Stimulated activated CD8-positive, alpha-beta memory T cell treated with anti-CD3 and anti-CD28 coated beads, Interleukin-12 subunit alpha, Interleukin-12 subunit beta, amount 100 ng/mL, for 24 hours (primary cell): ENCODE results near the gene SAFB.
"Not testable (repeated sequence)": the region's sequence is repeated elsewhere in the genome, so short reads cannot be mapped to it uniquely, and the experiment has no call there.

Experiments
- DNase-seq: peaks from one replicate; pipeline ENCODE4 v3.0.0-alpha.2; 2020; ENCODE audit errors: extremely low read depth

Gene SAFB

DNA sequence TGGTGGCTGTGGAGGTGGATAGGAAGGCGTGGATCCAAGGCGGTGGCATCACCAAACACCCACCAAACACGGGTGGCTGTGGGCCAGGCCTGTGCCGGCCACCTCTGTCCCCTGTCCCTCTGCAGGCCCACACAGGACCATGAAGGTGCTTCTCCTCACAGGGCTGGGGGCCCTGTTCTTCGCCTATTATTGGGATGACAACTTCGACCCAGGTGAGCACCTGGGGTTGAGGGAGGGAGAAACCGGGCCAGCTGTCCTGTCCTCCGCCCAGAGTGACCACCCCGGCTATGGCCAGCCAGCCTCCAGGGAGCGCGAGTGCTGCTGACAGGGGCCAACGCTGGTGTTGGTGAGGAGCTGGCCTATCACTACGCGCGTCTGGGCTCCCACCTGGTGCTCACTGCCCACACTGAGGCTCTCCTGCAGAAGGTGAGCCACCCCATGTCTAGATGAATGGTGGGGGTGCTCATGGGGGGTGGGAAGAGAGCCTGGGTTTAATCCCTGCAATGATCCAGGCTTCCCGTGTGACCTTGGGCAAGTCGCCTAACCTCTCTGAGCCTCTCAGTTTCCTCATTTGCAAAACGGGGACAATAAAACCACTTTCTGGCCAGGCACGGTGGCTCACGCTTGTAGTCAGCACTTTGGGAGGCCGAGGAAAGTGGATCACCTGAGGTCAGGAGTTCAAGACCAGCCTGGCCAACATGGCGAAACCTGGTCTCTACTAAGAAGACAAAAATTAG, 62.0 kb downstream of the SAFB start:
- DNase-seq = no peak

DNA sequence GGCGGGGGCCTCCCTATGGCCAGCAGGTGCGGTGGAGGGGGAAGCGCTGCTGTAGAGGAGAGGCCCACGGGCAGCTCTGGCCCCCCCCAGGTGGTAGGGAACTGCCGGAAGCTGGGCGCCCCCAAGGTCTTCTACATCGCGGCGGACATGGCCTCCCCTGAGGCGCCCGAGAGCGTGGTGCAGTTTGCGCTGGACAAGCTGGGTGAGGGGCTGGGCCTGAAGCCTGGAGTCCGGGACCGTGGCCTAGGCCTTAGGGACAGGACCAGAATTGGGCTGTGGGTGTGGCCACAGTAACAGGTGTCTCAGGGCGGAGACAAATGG, 63.4 kb downstream of the SAFB start:
- no peak for DNase-seq

GRCh38 chr19:5686647-5687359, 63.9 kb downstream of the SAFB start:
- DNase-seq = peak; percentile 99

DNA sequence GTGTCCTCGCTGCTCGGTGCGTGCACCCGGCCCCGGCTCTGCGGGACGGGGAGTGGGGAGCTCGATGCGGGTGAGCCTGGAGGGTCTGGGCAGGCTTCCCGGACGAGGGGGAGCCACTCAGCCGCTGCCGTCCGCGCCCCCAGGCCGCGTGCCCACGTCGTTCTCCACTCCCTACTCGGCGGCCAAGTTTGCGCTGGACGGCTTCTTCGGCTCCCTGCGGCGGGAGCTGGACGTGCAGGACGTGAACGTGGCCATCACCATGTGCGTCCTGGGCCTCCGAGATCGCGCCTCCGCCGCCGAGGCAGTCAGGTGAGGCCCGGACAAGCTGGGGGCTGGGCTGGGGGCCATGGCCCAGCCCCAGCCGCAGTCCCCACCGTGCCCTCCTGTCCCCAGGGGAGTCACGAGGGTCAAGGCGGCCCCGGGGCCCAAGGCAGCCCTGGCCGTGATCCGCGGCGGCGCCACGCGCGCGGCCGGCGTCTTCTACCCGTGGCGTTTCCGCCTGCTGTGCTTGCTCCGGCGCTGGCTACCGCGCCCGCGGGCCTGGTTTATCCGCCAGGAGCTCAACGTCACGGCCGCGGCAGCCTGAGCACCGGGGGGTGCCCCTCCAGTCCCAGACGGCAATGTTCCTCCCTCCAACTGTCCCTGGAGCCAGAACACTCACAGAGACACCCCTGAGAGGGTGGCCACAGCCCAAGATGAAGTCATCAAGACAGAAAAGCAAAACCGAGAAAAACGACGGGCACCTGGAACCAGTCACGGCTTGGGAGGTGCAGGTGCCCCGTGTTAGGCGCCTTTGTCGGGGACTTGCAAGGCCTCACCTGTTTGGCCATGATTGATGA, 64.7 kb downstream of the SAFB start:
- DNase-seq = no peak

- DNase-seq = not testable (repeated sequence)
Measured at GRCh38 chr19:5688262-5688881, 65.5 kb downstream of the SAFB start.

DNA sequence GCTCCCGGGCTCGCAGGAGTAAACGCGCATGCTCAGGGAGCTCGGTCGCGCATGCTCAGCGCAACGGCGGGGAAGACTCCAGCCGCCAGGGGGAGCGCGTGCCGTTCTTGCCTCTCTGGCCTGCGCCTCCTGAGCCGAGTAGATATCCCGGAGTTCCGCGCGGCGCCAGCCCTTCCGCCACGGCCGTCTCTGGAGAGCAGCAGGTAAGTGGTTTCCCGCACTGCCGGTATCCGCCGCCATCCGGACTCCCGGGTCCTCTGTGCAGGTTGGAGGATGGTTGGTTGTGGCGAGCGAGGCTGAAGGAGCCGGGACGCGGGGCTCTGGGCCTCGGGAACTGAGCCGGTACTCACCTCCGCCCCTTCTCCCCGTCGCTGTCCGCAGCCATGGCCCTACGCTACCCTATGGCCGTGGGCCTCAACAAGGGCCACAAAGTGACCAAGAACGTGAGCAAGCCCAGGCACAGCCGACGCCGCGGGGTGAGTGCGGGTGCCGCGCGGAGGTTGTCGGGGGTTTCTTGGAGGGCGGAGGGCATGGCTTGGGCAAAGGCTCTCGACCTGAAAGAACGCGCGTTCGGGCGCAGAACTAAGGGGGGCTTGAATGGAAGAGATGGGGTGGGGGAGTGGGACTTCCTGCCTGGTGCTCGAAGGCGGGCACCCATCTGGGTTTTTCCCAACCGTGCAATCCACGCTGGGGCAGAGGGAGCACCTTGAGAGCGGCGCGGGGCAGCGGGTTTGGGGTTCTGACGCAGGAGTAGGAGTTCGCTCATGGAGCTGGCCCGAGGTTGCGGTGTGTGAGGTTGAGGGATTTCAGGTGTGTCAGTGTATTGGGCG, 67.5 kb downstream of the SAFB start, which contains the start of gene RPL36:
TSS of gene RPL36 (plus strand) at position 171 of the 830 bp plus-strand sequence. CDS start at position 384, 213 bp downstream.
- peak; percentile 96 for DNase-seq

GRCh38 chr19:5690955-5691821, 68.3 kb downstream of the SAFB start:
- no peak for DNase-seq

DNA sequence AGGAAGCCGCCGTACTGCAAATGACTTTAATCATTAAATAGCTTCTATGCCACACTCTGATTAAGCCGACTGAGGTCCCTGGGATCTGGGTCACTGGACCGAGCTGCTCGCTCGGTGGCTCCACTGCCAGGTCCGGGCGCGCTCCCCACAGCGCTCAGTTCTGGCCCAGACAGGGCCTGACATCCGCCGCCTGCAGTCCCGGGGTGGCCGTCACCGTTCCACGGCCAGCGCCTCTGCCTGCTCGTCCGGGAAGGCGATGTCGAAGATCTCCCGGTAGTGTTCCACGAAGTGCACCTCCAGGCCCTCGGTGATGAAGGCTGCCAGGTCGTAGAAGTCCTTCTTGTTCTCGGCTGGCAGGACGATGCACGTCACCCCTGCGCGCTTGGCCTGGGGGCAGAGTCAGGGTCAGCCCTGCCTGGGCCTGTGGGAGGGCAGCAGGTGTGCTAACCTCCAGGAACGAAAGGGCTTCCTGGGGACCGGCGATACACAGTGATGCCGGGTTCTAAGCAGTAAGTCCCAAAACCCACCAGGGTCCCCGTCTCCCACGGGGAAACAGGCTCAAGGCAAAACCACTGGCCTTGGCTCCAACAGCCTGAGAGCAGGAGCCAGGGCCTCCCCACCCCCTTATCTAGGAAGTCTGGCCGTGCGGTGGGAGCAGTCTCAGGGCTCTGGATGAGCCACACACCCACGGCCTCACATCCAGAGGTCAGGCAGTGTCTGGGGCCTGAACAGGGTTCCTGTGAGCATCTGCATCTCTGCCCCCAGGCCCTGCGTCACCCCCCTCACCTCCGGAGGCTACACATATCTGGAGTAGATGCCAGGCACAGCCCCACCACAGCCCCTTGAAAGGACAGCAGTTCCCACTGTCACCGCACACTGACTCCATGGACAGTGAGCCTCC, 69.2 kb downstream of the SAFB start:
- DNase-seq = no peak

DNA sequence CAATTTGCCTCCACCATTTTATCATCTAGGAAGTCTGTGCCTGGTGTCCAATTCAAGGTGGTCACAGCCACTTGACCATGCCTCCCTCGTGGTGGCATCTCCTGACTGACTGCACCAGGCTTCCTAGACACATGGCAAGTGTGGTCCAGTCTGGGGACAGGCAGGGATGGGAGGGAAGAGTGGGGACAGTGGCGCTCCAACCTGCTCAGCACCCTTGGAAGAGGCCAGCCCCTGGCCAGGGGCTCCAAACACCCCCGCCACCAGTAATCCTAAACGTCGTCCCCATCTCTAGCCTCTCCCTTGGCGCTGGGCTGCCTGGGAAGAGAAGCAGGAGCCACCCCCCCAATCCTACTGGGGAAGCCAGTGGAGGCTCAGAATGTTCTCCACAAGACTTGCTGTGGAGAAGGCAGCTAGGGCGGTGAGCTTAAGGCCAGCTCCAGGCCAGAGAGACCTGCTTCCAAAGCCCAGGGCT, 69.9 kb downstream of the SAFB start:
- DNase-seq = no peak

DNA sequence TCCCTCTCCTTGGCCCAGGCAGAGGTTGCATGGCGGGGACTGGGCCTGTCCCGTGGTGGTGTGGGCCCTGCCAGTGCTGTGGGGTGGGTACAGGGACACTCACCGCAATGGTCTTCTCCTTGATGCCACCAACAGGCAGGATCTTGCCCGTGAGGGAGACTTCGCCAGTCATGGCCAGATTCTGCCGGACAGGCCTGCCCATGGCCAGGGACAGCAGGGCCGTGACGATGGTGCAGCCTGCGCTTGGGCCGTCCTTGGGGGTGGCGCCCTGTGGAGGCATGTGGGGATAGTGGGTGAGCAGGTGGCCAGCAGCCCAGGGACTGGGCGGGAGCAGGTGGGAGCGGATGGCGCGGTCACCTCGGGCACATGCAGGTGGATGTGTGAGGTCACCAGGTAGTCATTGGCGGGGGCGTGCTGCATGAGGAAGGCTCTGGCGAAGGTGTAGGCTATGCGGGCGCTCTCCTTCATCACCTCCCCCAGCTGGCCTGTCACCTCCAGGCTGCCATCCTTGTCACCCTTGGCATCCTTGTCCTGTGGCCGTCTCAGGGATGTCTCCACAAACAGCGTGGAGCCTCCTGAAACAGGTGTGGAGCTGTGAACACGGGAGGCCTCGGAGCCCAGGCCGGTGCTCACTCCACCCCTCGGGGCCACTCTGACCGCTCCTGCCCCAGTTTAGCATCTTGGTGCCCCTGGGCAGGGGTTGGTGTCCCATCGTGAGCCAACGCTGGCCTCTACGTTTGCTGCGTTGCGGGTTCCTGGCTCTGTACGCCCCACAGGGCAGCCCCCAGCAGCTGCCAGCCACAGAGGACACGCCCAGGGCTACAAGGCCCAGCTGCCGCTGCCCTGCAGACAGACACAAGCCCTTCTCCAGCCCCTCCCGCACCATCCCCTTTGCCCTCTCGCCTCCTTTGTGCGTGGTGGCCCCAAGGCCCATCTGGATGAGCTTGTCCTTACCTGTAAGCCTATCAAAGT, 70.6 kb downstream of the SAFB start:
- no peak for DNase-seq

DNA sequence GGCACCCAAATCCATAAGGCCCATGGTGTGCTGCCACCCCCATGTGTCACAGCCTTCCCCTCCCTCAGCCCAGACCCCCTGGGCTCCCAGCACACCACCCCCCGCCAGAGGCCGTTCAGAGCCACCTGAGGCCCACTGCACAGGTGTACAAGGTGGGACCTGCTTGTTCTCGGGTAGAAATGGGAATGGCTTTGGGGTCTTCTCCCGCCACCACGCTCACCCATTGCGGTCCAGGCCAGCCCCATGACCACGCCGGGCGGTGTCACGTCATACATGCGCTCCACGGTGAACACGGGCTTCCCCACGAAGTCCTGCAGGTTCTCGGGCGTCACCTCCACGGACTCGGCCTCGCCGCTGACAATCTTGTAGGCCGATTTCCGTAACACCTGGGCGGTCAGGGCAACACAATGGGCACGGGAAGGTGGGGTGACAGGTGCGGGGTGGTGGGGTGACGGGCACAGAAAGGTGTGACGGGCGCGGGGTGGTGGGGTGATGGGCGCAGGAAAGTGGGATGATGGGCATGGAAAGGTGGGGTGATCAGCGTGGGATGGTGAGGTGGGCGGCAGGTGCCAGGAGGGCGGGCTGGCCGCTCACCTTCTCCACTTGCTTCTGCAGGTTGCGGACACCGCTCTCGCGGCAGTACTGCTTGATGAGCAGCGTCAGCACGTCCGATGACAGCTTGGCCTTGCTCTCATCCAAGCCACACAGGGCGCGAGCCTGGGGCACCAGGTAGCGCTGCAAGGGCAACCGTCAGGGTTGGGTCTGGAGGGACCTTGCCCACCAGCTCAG, 71.5 kb downstream of the SAFB start:
- no peak for DNase-seq

DNA sequence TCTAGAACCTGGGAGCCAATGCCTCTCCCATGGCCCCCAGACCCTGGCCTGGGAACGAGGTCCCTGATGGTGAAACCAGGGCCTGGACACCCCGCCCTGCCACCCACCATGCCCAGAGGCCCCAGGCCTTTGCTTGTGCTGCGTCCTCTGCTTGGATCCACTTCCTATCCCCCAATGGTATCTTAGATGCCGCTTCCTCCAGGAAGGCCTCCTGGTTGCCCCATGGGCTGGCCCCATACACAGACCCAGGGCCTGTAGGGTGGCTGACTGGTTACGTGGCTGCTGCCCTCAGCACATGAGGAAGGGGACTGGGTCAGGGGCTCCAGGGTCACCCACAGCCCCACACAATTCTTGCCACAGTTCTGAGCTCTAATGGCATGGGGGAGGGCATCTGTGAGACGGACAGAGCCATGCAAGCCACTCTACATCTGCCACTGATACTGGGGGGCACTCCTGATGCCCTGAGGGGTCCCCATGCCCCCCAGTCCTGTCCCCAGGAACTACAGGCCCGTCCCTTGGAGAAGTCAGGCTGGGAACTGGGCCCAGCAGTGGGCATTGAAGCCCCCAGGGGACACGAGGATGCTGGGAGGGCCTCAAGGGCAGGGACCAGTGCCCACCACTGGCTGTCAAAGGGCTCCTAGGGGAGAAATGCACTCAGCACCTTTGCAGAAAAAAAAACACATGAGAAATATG, 72.2 kb downstream of the SAFB start:
- DNase-seq = no peak

- no peak for DNase-seq
Measured at GRCh38 chr19:5695649-5696195, 72.8 kb downstream of the SAFB start.

DNA sequence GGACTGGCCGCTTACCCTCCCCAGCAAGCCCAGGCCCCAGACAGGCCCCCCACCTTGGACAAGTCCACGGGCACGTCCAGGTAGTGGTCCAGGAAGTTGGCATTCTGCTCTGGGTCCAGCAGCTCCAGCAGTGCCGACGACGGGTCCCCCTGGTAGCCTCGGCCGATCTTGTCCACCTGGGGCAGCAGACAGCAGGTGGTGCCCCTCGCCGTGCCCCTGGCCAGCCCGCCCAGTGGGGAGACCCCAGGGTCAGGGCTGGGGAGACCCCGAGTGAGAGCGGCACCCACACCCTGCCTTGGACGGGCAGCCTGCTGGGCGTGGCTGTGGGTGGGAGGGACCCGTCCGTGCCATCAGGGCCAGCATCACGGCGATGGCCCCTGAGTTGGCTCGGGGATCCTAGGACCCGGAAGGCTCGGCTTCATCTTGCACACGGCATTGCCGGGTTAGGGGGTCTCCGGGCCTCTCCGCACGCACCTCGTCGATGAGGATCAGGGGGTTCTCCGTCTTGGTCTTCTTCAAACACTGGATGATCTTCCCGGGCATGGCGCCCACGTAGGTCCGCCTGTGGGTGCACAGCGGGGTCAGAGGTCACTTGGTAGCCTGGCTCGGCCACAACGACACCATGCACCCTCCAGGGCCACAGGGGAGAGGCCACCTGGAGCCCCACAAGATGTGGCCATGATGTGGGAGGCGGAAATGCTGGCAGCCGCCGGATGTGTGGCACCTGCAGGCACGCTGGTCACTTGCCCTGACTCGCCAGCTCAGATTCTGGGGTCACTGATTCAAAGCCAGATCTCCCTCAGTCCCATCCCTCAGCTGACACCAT, 73.5 kb downstream of the SAFB start:
- no peak for DNase-seq
